Right kidney (tissue), 1 donor: ENCODE results near the gene PRR19.

ENCODE experiments used
- DNase-seq: peaks from one replicate; pipeline ENCODE4 v3.0.0-alpha.2; 2016

PRR19 gene

GRCh38 chr19:42349378-42350107 lies 47.6 kb downstream of the PRR19 start:
- DNase-seq: no peak

GRCh38 chr19:42350417-42350816 lies 48.5 kb downstream of the PRR19 start:
- no peak for DNase-seq

- DNase-seq: no peak
Observed at GRCh38 chr19:42351079-42351735, 49.3 kb downstream of the PRR19 start.

GRCh38 chr19:42352301-42353259 lies 50.6 kb downstream of the PRR19 start:
- no peak for DNase-seq

GRCh38 chr19:42353341-42354015 lies 51.5 kb downstream of the PRR19 start:
- no peak for DNase-seq

- DNase-seq: no peak
Observed at GRCh38 chr19:42355896-42356295, 54.0 kb downstream of the PRR19 start.

GRCh38 chr19:42356686-42357085 lies 54.8 kb downstream of the PRR19 start:
- no peak for DNase-seq

- no peak for DNase-seq
Observed at GRCh38 chr19:42357290-42357689, 55.4 kb downstream of the PRR19 start.
